Measurements from ENCODE around the gene SETX. TPM values are rescaled to one million over a fixed set of nuclear protein-coding genes. Genes with fewer than 3 reads are reported as not detected.

The SETX gene
- total and polyA plus RNA-seq, 2 of the 13 experiments (the other 11 are each of a cell fraction or from before 2014, with no cell fraction given) = 13.2 to 39.0 TPM

- H4K20me1 ChIP-seq (ENCODE audit: insufficient read depth, low read length) = no peaks in the 10 kb centered on the region
- H3K27ac ChIP-seq (ENCODE audit: extremely low read length, insufficient read depth, low read length) = no peak overlapping the region
- intact Hi-C loops (cut with micrococcal nuclease; ENCODE audit: unreplicated experiment) = no loop called here
- peaks cover 9% of the 10 kb centered on the region for H3K4me1 ChIP-seq (ENCODE audit: insufficient read depth, low read length)
- no peaks in the 10 kb centered on the region for H3K36me3 ChIP-seq (replicated peaks in 1 of 2; ENCODE audit: control insufficient read depth in 1 of 2, insufficient read depth in 2 of 2, low read length in 2 of 2)
- in situ Hi-C loops (cut with HindIII; ENCODE audit: extremely low pct_ligation_motif_present, low pct_unique_long_range_greater_than_20kb) = loop anchor here (25.0 kb wide), 1 partner anchor 661 kb away; no protein-coding TSS in a partner anchor
- TF ChIP-seq PCBP1 (IDR thresholded peaks at IDR 0.05; ENCODE audit: borderline replicate concordance, low read depth, low read length) = no peak
- TF ChIP-seq ZNF775 (CRISPR knock-in tag; IDR thresholded peaks at IDR 0.05; ENCODE audit: borderline replicate concordance) = no peak
- TF ChIP-seq ELF4 (CRISPR knock-in tag; IDR thresholded peaks at IDR 0.05; ENCODE audit: borderline replicate concordance) = no peak
- TF ChIP-seq ZNF350 (CRISPR knock-in tag; IDR thresholded peaks at IDR 0.05; ENCODE audit: borderline replicate concordance, low read depth) = no peak
- no peak for TF ChIP-seq SRSF1 (optimal IDR thresholded peaks at IDR 0.05; ENCODE audit: low read depth, low read length)
- no peak for TF ChIP-seq SMAD1 (CRISPR knock-in tag; IDR thresholded peaks at IDR 0.05; ENCODE audit: borderline replicate concordance, low read depth)
- TF ChIP-seq ZNF879 (CRISPR knock-in tag; IDR thresholded peaks at IDR 0.05) = no peak
- TF ChIP-seq FLYWCH1 (CRISPR knock-in tag; IDR thresholded peaks at IDR 0.05) = no peak
- no peak for TF ChIP-seq ZNF713 (CRISPR knock-in tag; IDR thresholded peaks at IDR 0.05)
- no peak for TF ChIP-seq ZNF609 (CRISPR knock-in tag; IDR thresholded peaks at IDR 0.05; ENCODE audit: borderline replicate concordance)
- no peak overlapping the region for H3K4me2 ChIP-seq (ENCODE audit: low read depth, low read length)
- CTCF ChIA-PET (ENCODE audit: low intra/inter-chr PET ratio, low total read pairs) = no interaction called here
- no peak for DNase-seq (ENCODE audit: low spot score)
- no peak overlapping the region for H2AFZ ChIP-seq (ENCODE audit: low read length)
- no TSS peak for BruUV-seq (replicated peaks)
- peaks cover 16% of the 10 kb centered on the region for H3K9me3 ChIP-seq (ENCODE audit: low read length)
- 72% methylated on average over 6 of the region's 8 CpGs for whole genome bisulfite sequencing (ENCODE audit: low lambda C conversion rate)
- no peak for FAIRE-seq
- H3K27me3 ChIP-seq (ENCODE audit: control insufficient read depth in 1 of 2, insufficient read depth in 2 of 2, low read length in 2 of 2) = peaks cover 6 to 38% of the 10 kb centered on the region in 2 experiments; a peak in 4 of 5 replicates
- no peak overlapping the region for H3K4me3 ChIP-seq (replicated peaks in 1 of 3; ENCODE audit: insufficient read depth in 1 of 3, low read depth in 2 of 3, low read length in 3 of 3)
- H3K9ac ChIP-seq (ENCODE audit: insufficient read depth, low read depth, low read length) = no peak overlapping the region
- no peak for ATAC-seq
- POLR2A ChIA-PET = no interaction called here
- H3K79me2 ChIP-seq (ENCODE audit: insufficient read depth, low read length) = no peaks in the 10 kb centered on the region
Measured at GRCh38 chr9:132247942-132248341, 106.8 kb downstream of the SETX start.
